GM12875 (cell line): ENCODE data around the gene SETD3.

Experiments used
- H3K4me3 ChIP-seq: one replicate; pipeline ENCODE4 v1.5.1; 2011; ENCODE audit warnings: low read depth, low read length, control low read depth
- TF ChIP-seq, protein P1 (sequence below): IDR thresholded peaks from 2 replicates; pipeline ENCODE4 v1.5.1; 2011; ENCODE audit warnings: low read depth, mild to moderate bottlenecking, control low read depth, inconsistent platforms, low read length, moderate library complexity, borderline replicate concordance; ENCODE audit not compliant: insufficient read depth

Gene SETD3

DNA sequence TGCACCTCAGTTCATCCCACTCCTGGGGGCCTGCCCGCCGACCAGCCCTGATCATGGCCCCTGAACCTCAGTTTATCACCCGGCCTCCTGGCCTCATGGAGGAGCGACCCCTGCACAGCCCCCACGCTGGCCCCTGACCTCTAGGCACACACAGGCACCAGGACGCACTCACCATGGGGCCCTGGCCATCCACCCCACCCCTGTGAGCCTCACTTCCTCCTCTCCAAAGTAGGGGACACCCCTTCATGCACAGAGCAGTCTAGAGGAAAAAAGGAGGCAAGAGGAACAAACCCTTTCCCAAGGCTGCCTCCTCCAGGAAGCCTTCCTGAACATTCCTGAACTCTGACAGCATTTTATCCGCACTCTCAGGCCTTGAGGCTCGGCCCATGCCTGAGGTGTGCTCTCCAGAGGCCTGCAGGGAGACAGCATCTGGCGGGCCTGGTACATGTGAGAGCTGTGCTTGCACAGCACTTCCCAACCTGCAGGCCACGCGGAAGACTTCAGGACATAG, 40.0 kb upstream of the SETD3 start:
- TF ChIP-seq, protein P1, sequence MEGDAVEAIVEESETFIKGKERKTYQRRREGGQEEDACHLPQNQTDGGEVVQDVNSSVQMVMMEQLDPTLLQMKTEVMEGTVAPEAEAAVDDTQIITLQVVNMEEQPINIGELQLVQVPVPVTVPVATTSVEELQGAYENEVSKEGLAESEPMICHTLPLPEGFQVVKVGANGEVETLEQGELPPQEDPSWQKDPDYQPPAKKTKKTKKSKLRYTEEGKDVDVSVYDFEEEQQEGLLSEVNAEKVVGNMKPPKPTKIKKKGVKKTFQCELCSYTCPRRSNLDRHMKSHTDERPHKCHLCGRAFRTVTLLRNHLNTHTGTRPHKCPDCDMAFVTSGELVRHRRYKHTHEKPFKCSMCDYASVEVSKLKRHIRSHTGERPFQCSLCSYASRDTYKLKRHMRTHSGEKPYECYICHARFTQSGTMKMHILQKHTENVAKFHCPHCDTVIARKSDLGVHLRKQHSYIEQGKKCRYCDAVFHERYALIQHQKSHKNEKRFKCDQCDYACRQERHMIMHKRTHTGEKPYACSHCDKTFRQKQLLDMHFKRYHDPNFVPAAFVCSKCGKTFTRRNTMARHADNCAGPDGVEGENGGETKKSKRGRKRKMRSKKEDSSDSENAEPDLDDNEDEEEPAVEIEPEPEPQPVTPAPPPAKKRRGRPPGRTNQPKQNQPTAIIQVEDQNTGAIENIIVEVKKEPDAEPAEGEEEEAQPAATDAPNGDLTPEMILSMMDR: no peak
- H3K4me3 ChIP-seq: no peak overlapping the region

GRCh38 chr14:99519931-99520421, 39.3 kb upstream of the SETD3 start:
- TF ChIP-seq, protein P1: no peak
- H3K4me3 ChIP-seq: no peak overlapping the region

- TF ChIP-seq, protein P1: no peak
- no peak overlapping the region for H3K4me3 ChIP-seq
Observed at GRCh38 chr14:99519347-99519881, 38.8 kb upstream of the SETD3 start.

- no peak overlapping the region for H3K4me3 ChIP-seq
- TF ChIP-seq, protein P1: peak; percentile 98
Observed at GRCh38 chr14:99518441-99519346, 38.0 kb upstream of the SETD3 start.

DNA sequence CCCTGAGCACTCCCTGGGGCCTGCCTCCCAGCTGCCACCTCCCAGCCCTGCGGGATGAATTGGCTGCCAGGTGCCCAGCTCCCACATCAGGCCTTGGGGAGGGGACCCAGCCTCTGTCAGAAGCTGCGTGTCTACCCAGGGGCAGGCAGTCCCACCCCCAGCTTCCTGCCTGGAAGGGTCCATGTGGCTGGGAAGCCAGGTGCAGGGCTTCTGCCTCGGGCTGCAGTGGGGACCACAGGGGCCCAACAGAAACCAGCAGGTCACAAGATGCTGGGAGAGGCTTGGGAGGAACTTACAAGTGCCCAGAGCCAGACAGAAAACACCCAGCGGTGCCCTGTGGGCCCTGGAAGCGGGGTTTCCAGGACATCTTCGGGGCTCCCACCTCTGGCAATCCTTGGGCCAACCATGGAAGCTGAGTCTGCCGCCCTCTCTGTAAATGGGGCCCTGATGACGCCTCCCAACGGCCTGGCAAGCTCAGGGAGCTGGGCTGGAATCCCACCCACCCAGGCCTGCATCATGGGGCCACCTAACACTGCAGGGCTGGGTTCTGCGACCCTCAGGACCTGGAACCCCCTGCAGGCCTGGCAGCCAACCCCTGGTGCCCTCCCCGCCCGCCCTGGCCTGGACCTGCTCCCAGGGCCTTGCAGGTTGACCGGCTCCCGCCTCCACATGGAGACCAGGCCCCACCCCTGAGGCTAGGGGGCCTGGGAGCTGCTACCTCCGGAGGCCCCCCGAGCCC, 37.2 kb upstream of the SETD3 start:
- TF ChIP-seq, protein P1: no peak
- no peak overlapping the region for H3K4me3 ChIP-seq

- TF ChIP-seq, protein P1: no peak
- H3K4me3 ChIP-seq: no peak overlapping the region
Observed at GRCh38 chr14:99516871-99517642, 36.4 kb upstream of the SETD3 start.
